Kidney glomerular epithelial cell (primary cell): ENCODE data around the gene NANOS1.

Experiments used
- DNase-seq: peaks from one replicate; lab custom pipeline; 2025; lab: John Stamatoyannopoulos, UW

The NANOS1 gene

GRCh38 chr10:119029613-119030420, at the start of gene NANOS1:
TSS of gene NANOS1 (plus strand) at chr10:119029714. CDS start at chr10:119029802, 88 bp downstream.
- no peak for DNase-seq

DNA sequence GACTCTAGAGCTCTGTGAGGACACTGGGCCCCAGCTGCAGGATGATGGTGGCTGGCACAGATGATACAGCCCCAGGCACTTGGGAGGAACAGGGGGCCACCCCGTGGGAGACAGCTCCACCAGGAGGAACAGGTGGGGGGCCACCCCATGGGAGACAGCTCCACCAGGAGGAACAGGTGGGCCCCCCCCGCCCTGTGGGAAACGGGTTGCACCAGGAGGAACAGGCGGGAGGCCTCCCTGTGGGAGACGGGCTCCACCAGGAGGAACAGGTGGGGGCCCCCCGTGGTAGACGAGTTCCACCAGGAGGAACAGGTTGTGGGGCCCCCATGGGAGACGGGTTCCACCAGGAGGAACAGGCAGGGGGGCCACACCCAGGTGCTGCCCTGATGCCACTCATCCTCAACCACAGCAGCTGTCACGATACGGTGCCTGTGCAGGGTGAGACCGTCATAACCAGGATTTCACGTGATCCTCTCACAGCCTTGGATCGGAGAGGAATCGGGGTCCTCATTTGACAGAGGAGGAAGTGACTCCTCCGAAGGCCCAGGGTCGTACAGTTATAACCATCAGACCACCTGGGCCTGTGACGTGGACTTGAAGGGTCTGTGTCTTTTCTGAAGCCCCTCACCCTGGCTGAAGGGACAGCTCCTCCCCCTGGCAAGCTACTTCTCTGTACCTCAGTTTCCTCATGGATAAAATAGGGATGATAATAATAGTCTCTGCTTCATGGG, 49.2 kb upstream of the NANOS1 start:
- DNase-seq: no peak

- no peak for DNase-seq
Measured at GRCh38 chr10:118980870-118981269, 48.6 kb upstream of the NANOS1 start.

- DNase-seq: peak; percentile 19
Measured at GRCh38 chr10:118981946-118982345, 47.6 kb upstream of the NANOS1 start.

DNA sequence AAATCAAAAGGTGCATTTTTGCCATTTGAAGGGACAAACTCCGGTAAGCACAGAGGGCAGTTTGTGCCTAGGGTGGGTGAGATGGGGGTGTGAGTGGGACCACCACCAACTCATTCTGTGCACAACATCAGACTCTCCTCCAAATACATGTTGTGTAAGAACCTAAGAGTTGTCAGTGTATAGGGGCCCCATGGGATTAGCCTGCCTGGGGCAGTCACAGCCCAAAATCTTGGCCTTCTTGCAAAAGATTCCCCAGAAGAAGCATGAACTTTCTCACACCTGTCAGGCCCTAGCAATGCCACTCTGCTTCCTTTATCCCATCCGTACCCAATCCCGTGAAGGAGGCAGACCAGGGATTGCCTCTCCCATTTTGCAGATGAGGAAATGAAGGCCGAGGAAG, 47.1 kb upstream of the NANOS1 start:
- no peak for DNase-seq

DNA sequence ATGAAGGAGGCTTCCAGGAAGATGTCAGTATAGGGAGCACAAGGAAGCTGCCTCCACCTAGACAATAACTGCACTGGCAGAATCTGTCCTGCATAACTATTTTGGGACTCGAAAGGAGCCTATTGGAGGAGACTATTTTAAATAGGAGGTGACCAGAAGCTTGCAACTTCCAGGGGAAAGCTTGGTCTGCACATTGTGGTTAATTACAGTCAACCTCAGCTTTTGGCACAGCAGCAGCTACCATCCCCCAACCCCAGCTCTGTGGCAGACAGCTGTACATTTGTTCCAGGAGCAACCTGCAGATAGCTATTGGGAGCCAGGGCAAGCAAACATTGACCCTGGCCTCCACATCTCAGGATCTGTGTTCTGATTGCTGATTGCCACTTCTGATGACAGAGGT, 46.3 kb upstream of the NANOS1 start:
- DNase-seq: no peak

DNA sequence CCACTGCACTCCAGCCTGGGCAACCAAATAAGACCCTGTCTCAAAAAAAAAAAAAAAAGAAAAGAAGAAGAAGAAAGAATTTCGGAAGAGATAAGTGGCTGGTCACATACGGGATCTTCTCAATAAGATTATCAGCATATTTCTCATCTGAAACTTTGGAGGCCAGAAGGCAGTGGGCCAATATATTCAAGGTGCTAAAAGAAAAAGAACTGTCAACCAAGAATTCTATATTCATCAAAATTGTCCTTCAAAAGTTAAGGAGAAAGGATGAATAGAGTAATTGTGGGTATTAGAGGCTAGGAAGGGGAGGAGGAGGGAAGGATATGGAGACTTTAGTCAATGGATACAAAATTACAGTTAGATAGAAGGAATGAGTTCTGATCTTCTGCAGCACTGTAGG, 43.9 kb upstream of the NANOS1 start:
- no peak for DNase-seq

DNA sequence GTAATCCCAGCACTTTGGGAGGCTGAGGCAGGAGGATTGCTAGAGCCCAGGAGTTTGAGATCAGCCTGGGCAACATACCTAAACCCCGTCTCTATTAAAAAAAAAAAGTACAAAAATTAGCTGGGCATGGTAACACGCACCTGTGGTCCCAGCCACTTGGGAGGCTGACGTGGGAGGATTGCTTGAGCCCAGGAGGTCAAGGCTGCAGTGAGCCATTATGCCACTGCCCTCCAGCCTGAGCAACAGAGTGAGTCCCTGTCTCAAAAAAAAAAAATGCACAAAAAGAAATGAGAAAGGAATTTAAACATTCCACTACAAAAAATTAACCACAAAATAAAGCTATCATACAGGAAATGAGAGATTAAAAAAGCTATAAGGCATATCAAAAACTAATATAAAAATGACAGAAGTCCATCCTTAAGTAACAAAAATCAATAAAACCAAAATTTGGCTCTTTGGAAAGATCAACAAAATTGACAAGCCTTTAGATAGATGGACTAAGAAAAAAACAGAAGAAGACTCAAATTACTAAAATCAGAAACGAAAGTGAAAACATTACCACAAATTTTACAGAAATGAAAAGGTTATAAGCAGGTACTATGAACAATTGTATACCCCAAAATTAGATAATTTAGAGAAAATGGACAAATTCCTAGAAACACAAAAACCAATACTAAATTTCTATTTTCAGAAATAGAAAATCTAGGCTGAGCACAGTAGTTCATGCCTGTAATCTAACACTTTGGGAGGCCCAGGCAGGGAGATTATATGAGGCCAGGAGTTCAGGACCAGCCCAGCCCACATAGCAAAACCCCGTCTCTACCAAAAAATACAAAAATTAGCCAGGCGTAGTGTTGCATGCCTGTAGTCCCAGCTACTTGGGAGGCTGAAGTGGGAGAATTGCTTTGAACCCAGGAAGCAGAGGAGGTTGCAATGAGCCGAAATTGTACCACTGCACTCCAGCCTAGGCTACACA, 42.4 kb upstream of the NANOS1 start:
- DNase-seq: no peak

- DNase-seq: no peak
Measured at GRCh38 chr10:118990326-118990725, 39.2 kb upstream of the NANOS1 start.

GRCh38 chr10:118992496-118992895, 37.0 kb upstream of the NANOS1 start:
- no peak for DNase-seq

- DNase-seq: no peak
Measured at GRCh38 chr10:118993214-118993613, 36.3 kb upstream of the NANOS1 start.

DNA sequence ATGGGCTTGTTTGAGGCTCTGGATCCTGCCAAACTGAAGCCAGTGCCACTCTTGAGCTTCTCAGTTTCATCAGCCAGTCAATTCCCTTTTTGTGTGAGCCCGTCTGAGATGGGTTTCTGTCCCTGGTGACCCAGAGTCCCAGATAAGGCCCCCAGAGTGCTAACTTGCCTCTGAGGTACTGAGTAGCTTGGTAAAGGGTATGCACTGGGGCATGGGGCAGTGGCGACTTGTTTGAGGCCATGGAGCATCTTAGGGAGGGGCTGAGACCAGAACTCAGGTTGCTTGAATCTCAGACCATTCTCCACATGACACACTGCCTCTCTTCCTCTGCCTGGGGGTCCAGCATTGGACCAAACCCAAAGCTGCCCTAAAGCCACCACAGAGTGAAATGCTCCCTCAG, 35.2 kb upstream of the NANOS1 start:
- no peak for DNase-seq

GRCh38 chr10:118995739-118996138, 33.8 kb upstream of the NANOS1 start:
- DNase-seq: no peak

GRCh38 chr10:118997379-118997778, 32.1 kb upstream of the NANOS1 start:
- no peak for DNase-seq

- no peak for DNase-seq
Measured at GRCh38 chr10:118998183-118998582, 31.3 kb upstream of the NANOS1 start.

GRCh38 chr10:119001717-119002500, 27.6 kb upstream of the NANOS1 start:
- no peak for DNase-seq

- DNase-seq: no peak
Measured at GRCh38 chr10:119003572-119004289, 25.8 kb upstream of the NANOS1 start.

GRCh38 chr10:119005362-119006043, 24.0 kb upstream of the NANOS1 start:
- DNase-seq: no peak

GRCh38 chr10:119006451-119007210, 22.9 kb upstream of the NANOS1 start:
- peak; percentile 86 for DNase-seq
